H1 (cell line): Measurements from ENCODE around the gene DET1. TPM values are rescaled to one million over a fixed set of nuclear protein-coding genes. Genes with fewer than 3 reads are reported as not detected.

Experiments used
- CTBP2 ChIP-seq: IDR thresholded peaks from 2 replicates; pipeline ENCODE4 v1.7.0; 2011; ENCODE audit warnings: borderline replicate concordance, mild to moderate bottlenecking, moderate library complexity, mixed read lengths, low read length; ENCODE audit not compliant: insufficient read depth, insufficient read length
- RXRA ChIP-seq: IDR thresholded peaks from 2 replicates; pipeline ENCODE4 v1.6.1; 2011; ENCODE audit warnings: low read depth, mild to moderate bottlenecking, low read length, moderate library complexity; ENCODE audit not compliant: insufficient read depth
- polyA plus RNA-seq, 7 experiments: library from polyadenylated mRNA; depleted of rRNA in 3 of 7; stranded (reverse) in 5 of 7; unstranded in 2 of 7; fragments of >200 nt in 5 of 7; fragments of 200-250 nt in 2 of 7; gene quantifications; 1 replicate in 5 of 7; 2 replicates in 1 of 7; 4 replicates in 1 of 7; pipeline versions ENCODE4 v1.2.1 to v1.2.3, GENCODE V29; 2011 to 2013; ENCODE audit warnings: missing spikeins in 2 of 7, mixed read lengths in 2 of 7
- total RNA-seq: library from RNA; stranded (reverse); fragmentation: NEBNext Ultra II Directional; extraction: Animal tissue kit (Norgen Biotek cat#: 25700); gene quantifications from 2 replicates; pipeline ENCODE4 v1.2.1, GENCODE V29; 2021

Gene DET1
- total and polyA plus RNA-seq, 2 of the 8 experiments (the other 6 are each of a cell fraction or from before 2014, with no cell fraction given) = 5.4 to 8.5 TPM

DNA sequence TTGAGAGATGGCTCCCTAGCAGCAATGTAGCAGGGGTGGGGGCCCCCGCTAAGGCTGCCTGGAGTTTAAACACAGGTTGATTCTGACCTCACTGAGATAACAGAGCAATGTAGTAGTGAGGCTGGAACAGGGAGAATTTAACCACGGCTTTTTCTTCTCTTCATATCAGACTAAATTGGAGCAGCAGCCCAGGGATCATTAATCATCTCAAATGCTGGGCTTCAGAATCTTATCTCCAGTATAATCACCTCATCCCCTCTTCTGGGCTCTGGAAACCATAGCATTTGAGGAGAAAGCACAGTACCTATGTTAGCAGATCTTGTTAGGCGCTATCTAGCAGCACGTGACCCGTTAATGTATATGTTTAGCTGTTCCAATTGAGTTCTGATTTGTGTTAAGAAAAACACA is 25.4 kb upstream of the DET1 start (continued):
- TF ChIP-seq RXRA = no peak
- no peak for TF ChIP-seq CTBP2
